ENCODE measurements around the gene RRAD. TPM values are rescaled to one million over a fixed set of nuclear protein-coding genes. Genes with fewer than 3 reads are reported as not detected.
A peak's percentile ranks its signal among the peaks of the same experiment; 100 is the strongest.

The RRAD gene
- total RNA-seq, 1 experiment from 2014 or later = 1.3 TPM

DNA sequence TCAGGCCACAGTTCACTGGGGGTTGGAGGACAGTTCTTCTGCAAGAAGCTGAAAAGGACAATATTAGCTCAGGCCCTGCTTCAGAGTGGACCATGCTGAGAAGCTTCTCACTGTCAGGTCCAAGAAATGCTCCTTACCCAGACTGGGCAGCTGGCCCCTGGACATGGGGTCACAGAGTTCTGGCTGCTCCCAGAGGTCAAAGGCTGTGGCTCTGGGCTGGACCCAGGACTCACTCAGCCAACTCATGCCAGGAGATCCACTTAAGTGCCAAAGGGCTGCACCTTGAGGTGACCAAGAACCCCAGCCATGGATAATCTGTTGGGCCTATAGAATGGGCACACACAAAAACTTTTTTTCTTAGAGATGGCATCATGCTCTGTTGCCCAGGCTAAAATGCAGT lies 14.0 kb upstream of the RRAD start:
- H3K27me3 Mint-ChIP-seq (ENCODE audit: unreplicated experiment) = no peaks in the 10 kb centered on the region
- H3K4me3 Mint-ChIP-seq (ENCODE audit: low read depth, unreplicated experiment) = no peak overlapping the region
- peaks cover 36% of the 10 kb centered on the region for H3K36me3 Mint-ChIP-seq (ENCODE audit: insufficient read depth, unreplicated experiment)
- no peak overlapping the region for H3K27ac Mint-ChIP-seq (ENCODE audit: unreplicated experiment)
- BruUV-seq (replicated peaks) = no TSS peak
- H3K9me3 Mint-ChIP-seq (ENCODE audit: low read depth, unreplicated experiment) = no peaks in the 10 kb centered on the region
- TF ChIP-seq, protein P1, sequence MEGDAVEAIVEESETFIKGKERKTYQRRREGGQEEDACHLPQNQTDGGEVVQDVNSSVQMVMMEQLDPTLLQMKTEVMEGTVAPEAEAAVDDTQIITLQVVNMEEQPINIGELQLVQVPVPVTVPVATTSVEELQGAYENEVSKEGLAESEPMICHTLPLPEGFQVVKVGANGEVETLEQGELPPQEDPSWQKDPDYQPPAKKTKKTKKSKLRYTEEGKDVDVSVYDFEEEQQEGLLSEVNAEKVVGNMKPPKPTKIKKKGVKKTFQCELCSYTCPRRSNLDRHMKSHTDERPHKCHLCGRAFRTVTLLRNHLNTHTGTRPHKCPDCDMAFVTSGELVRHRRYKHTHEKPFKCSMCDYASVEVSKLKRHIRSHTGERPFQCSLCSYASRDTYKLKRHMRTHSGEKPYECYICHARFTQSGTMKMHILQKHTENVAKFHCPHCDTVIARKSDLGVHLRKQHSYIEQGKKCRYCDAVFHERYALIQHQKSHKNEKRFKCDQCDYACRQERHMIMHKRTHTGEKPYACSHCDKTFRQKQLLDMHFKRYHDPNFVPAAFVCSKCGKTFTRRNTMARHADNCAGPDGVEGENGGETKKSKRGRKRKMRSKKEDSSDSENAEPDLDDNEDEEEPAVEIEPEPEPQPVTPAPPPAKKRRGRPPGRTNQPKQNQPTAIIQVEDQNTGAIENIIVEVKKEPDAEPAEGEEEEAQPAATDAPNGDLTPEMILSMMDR (IDR thresholded peaks at IDR 0.05; ENCODE audit: unreplicated experiment) = no peak
- CTCF ChIA-PET = no interaction called here
- intact Hi-C loops (cut with micrococcal nuclease; ENCODE audit: unreplicated experiment) = no loop called here
- DNase-seq = no peak
- peaks cover 18% of the 10 kb centered on the region for H3K4me1 Mint-ChIP-seq (ENCODE audit: low read depth, unreplicated experiment)

DNA sequence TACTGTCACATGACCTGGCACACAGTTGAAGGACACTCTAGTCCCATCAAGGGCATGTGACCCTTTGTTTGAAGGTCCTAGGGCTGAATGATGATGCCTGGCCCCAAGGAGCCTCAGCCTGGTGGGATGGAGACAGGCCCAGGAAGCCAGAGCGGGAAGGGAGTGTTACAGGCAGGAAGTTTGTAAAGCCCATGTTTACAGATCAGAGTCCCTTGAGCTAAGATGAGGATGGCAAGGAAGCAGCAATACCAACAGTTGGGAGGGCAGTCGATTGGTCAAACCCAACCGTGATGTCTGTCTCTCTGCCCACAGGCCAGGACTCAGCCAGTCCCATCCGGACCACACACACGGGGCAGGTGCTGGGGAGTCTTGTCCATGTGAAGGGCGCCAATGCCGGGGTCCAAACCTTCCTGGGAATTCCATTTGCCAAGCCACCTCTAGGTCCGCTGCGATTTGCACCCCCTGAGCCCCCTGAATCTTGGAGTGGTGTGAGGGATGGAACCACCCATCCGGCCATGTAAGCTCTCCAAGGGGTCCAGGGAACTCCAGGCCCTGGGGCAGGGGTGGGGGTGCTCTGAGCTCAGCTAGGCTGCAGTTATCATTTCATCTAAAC lies 12.5 kb upstream of the RRAD start:
- DNase-seq = no peak
- Mint-ChIP-seq H3K4me1 (ENCODE audit: low read depth, unreplicated experiment) (peaks cover 32% of the 10 kb centered on the region), H3K27ac (ENCODE audit: unreplicated experiment) (no peak overlapping the region), H3K4me3 (ENCODE audit: low read depth, unreplicated experiment) (no peak overlapping the region), H3K36me3 (ENCODE audit: insufficient read depth, unreplicated experiment) (peaks cover 43% of the 10 kb centered on the region), H3K27me3 (ENCODE audit: unreplicated experiment) (no peaks in the 10 kb centered on the region), H3K9me3 (ENCODE audit: low read depth, unreplicated experiment) (no peaks in the 10 kb centered on the region)
- CTCF ChIA-PET = no interaction called here
- no TSS peak for BruUV-seq (replicated peaks)
- intact Hi-C loops (cut with micrococcal nuclease; ENCODE audit: unreplicated experiment) = no loop called here
- TF ChIP-seq, protein P1 (IDR thresholded peaks at IDR 0.05; ENCODE audit: unreplicated experiment) = no peak

DNA sequence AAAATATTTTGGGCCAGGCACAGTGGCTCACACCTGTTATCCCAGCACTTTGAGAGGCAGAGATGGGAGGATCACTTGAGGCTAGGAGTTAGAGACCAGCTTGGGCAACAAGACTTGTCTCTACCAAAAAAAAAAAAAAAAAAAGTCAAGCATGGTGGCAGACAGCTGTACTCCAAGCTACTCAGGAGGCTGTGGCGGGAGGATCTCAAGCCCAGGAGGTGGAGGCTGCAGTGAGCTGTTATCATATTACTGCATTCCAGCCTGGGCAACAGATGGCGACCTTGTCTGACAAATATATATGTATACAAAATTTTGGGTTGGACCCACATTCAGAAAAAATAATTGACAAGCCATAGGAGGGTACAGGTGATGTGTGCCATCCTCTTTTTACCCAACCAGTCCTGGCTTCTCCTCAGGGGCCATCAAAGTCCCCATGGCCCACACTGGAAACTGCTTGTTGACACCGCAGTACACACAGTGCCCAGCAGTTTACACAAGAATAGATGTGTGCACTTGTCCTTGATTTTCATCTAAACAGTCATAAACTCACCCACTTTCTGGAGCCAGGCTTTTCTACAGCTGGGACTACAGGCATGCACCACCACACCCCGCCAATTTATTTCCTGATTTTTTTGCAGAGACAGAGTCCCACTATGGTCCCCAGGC lies 11.7 kb upstream of the RRAD start:
- intact Hi-C loops (cut with micrococcal nuclease; ENCODE audit: unreplicated experiment) = no loop called here
- no peak overlapping the region for H3K27ac Mint-ChIP-seq (ENCODE audit: unreplicated experiment)
- H3K4me1 Mint-ChIP-seq (ENCODE audit: low read depth, unreplicated experiment) = peaks cover 40% of the 10 kb centered on the region
- TF ChIP-seq, protein P1 (IDR thresholded peaks at IDR 0.05; ENCODE audit: unreplicated experiment) = no peak
- no peaks in the 10 kb centered on the region for H3K9me3 Mint-ChIP-seq (ENCODE audit: low read depth, unreplicated experiment)
- DNase-seq = no peak
- CTCF ChIA-PET = interaction anchor here (1.0 to 1.3 kb wide), 2 partner anchors 10 to 18 kb away, joined by 3 to 4 read pairs; partner anchors contain the start of gene CDH16
- peaks cover 42% of the 10 kb centered on the region for H3K36me3 Mint-ChIP-seq (ENCODE audit: insufficient read depth, unreplicated experiment)
- BruUV-seq (replicated peaks) = no TSS peak
- no peaks in the 10 kb centered on the region for H3K27me3 Mint-ChIP-seq (ENCODE audit: unreplicated experiment)
- no peak overlapping the region for H3K4me3 Mint-ChIP-seq (ENCODE audit: low read depth, unreplicated experiment)

DNA sequence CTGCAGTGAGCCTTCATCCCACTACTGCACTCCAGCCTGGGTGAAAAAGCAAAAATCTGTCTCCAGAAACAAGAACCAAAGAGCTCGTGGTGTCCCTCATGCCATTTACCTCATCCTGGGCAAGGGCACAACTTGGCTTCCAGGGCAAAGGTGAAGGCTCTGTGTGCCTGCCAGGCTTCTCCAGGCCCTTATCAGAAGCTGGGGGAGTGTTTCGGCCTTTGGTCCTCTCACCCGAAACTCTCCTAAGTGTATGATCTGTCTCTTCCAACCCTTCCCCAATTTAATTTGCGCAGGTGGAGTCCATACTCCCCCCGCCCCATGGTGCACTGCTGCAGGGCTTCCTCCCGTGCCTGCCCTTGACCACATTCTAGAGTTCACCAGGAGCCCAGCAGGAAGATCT lies 11.1 kb upstream of the RRAD start:
- TF ChIP-seq, protein P1 (IDR thresholded peaks at IDR 0.05; ENCODE audit: unreplicated experiment) = no peak
- CTCF ChIA-PET = interaction anchor here (1.0 to 1.3 kb wide), 2 partner anchors 9 to 18 kb away, joined by 3 to 4 read pairs; partner anchors contain the start of gene CDH16
- no peaks in the 10 kb centered on the region for H3K9me3 Mint-ChIP-seq (ENCODE audit: low read depth, unreplicated experiment)
- H3K4me1 Mint-ChIP-seq (ENCODE audit: low read depth, unreplicated experiment) = peaks cover 41% of the 10 kb centered on the region
- peaks cover 45% of the 10 kb centered on the region for H3K36me3 Mint-ChIP-seq (ENCODE audit: insufficient read depth, unreplicated experiment)
- no peaks in the 10 kb centered on the region for H3K27me3 Mint-ChIP-seq (ENCODE audit: unreplicated experiment)
- no peak for DNase-seq
- peak overlapping the region; percentile 92 for H3K4me3 Mint-ChIP-seq (ENCODE audit: low read depth, unreplicated experiment)
- BruUV-seq (replicated peaks) = no TSS peak
- intact Hi-C loops (cut with micrococcal nuclease; ENCODE audit: unreplicated experiment) = no loop called here
- no peak overlapping the region for H3K27ac Mint-ChIP-seq (ENCODE audit: unreplicated experiment)
